PC-3 (cell line): ENCODE measurements around the gene KLHDC3. TPM values are rescaled to one million over a fixed set of nuclear protein-coding genes. Genes with fewer than 3 reads are reported as not detected.

Source experiments
- ATAC-seq: fragments of 200-7000 bp; cut with Tn5 transposase; 2 replicates; pipeline ENCODE4 v1.9.1; 2020; ENCODE audit warnings: mild to moderate bottlenecking, moderate library complexity
- BruUV-seq: library from RNA; stranded (reverse); fragments of 400-500 nt; replicated peaks from 2 replicates; lab custom pipeline; 2021; lab: Mats Ljungman, UMichigan
- CTCF ChIA-PET: fragments of 300-600 bp; sonication (Branson Sonifier 250); formaldehyde crosslinking; loops from one replicate; lab custom pipeline; 2022; ENCODE audit warnings: antibody characterized with exemption; lab: Charles Lee
- POLR2A ChIA-PET: fragments of 300-600 bp; sonication (Branson Sonifier 250); formaldehyde crosslinking; loops from one replicate; lab custom pipeline; 2022; ENCODE audit warnings: antibody characterized with exemption; ENCODE audit not compliant: unreplicated experiment; lab: Charles Lee
- DNase-seq: peaks from one replicate; pipeline ENCODE4 v3.0.0-alpha.2; 2015
- H2AFZ ChIP-seq: fragments of 300-600 bp; sonication (generic); 2 replicates; pipeline ENCODE4 v1.6.0; 2016; ENCODE audit warnings: antibody characterized with exemption, low read length
- H3F3A ChIP-seq: fragments of 300-600 bp; sonication (generic); one replicate; pipeline ENCODE4 v1.6.0; 2017; ENCODE audit warnings: antibody characterized with exemption, low read length, control low read depth, mild to moderate bottlenecking; ENCODE audit not compliant: unreplicated experiment
- H3K27ac ChIP-seq: fragments of 300-600 bp; sonication (generic); 2 replicates; pipeline ENCODE4 v1.5.1; 2016; ENCODE audit warnings: mild to moderate bottlenecking, low read length
- H3K27me3 ChIP-seq: fragments of 300-600 bp; sonication (generic); 2 replicates; pipeline ENCODE4 v1.6.1; 2016; ENCODE audit warnings: low read length, mixed read lengths
- H3K36me3 ChIP-seq: fragments of 300-600 bp; sonication (generic); 2 replicates; pipeline ENCODE4 v1.6.1; 2016; ENCODE audit warnings: low read depth, mixed run types, low read length, mixed read lengths
- H3K4me1 ChIP-seq: fragments of 300-600 bp; sonication (generic); 2 replicates; pipeline ENCODE4 v1.5.1; 2016; ENCODE audit warnings: low read length; ENCODE audit not compliant: insufficient read depth
- H3K4me2 ChIP-seq: fragments of 300-600 bp; sonication (generic); 2 replicates; pipeline ENCODE4 v1.6.0; 2016; ENCODE audit warnings: low read length
- H3K4me3 ChIP-seq: fragments of 300-600 bp; sonication (generic); 2 replicates; pipeline ENCODE4 v1.5.1; 2016; ENCODE audit warnings: mild to moderate bottlenecking, low read length, mixed read lengths
- H3K79me2 ChIP-seq: fragments of 300-600 bp; sonication (generic); 2 replicates; pipeline ENCODE4 v1.6.1; 2017; ENCODE audit warnings: low read length, mixed read lengths
- H3K9ac ChIP-seq: fragments of 300-600 bp; sonication (generic); 2 replicates; pipeline ENCODE4 v1.6.0; 2016; ENCODE audit warnings: mild to moderate bottlenecking, low read length
- H3K9me2 ChIP-seq: fragments of 300-600 bp; sonication (generic); replicated peaks from 2 replicates; pipeline ENCODE4 v1.6.1; 2016; ENCODE audit warnings: mixed run types, low read length, mixed read lengths
- H3K9me3 ChIP-seq: fragments of 300-600 bp; sonication (generic); 2 replicates; pipeline ENCODE4 v1.6.1; 2016; ENCODE audit warnings: low read length, mixed read lengths
- H4K20me1 ChIP-seq: fragments of 300-600 bp; sonication (generic); 2 replicates; pipeline ENCODE4 v1.6.1; 2016; ENCODE audit warnings: low read length, mixed read lengths
- CTCF ChIP-seq: fragments of 300-600 bp; sonication (generic); conservative IDR thresholded peaks from 2 replicates; pipeline ENCODE4 v1.5.1; 2017; ENCODE audit warnings: antibody characterized with exemption, low read depth, mild to moderate bottlenecking, low read length
- EZH2 ChIP-seq: fragments of 300-600 bp; sonication (generic); IDR thresholded peaks from one replicate; pipeline ENCODE4 v1.6.1; 2017; ENCODE audit warnings: antibody characterized with exemption, mild to moderate bottlenecking, low read length; ENCODE audit not compliant: unreplicated experiment
- EZH2phosphoT487 ChIP-seq: fragments of 300-600 bp; sonication (generic); IDR thresholded peaks from 2 replicates; pipeline ENCODE4 v1.6.1; 2018; ENCODE audit warnings: mild to moderate bottlenecking, antibody characterized with exemption, low read length, borderline replicate concordance
- intact Hi-C: fragments of 100-400 bp; cut with micrococcal nuclease; formaldehyde crosslinking; loops from 2 replicates; pipeline ENCODE4 v1.9.0; 2023
- total RNA-seq: library from RNA; depleted of rRNA; stranded (reverse); fragments of >200 nt; gene quantifications from 2 replicates; pipeline ENCODE4 v1.2.3, GENCODE V29; 2014

KLHDC3 gene
- total RNA-seq, 1 experiment from 2014 or later, result 76.0 TPM

- H3K4me1 ChIP-seq, result peaks cover 36% of the 10 kb centered on the region
- ChIA-PET CTCF (no interaction called here), POLR2A (no interaction called here)
- H3K36me3 ChIP-seq, result no peaks in the 10 kb centered on the region
- H2AFZ ChIP-seq, result no peak overlapping the region
- H3K9me3 ChIP-seq, result no peaks in the 10 kb centered on the region
- intact Hi-C loops, result loop anchor here (5.0 kb wide), 1 partner anchor 80 kb away; no protein-coding TSS in a partner anchor
- no peaks in the 10 kb centered on the region for H3K9me2 ChIP-seq
- no peak overlapping the region for H3K4me3 ChIP-seq
- TF ChIP-seq EZH2, result no peak
- TF ChIP-seq CTCF, result no peak
- no peak for TF ChIP-seq EZH2phosphoT487
- H4K20me1 ChIP-seq, result no peaks in the 10 kb centered on the region
- no peaks in the 10 kb centered on the region for H3F3A ChIP-seq
- peaks cover 49% of the 10 kb centered on the region for H3K79me2 ChIP-seq
- no peak for DNase-seq
- no peak overlapping the region for H3K9ac ChIP-seq
- ATAC-seq, result no peak
- no TSS peak for BruUV-seq
- no peak overlapping the region for H3K4me2 ChIP-seq
- no peaks in the 10 kb centered on the region for H3K27me3 ChIP-seq
- H3K27ac ChIP-seq, result no peak overlapping the region
These were observed 32.2 kb upstream of the KLHDC3 start for GRCh38 chr6:42981836-42982235.

- peak within 1 kb of the TSS; percentile 12; the same call in 1 of the 2 replicates for H3K27ac ChIP-seq
- DNase-seq (peak; percentile 99), ATAC-seq (peak; percentile 91)
- H2AFZ ChIP-seq, result peak within 1 kb of the TSS; percentile 88
- peak within 1 kb of the TSS; percentile 98 for H3K4me2 ChIP-seq
- POLR2A ChIA-PET, result interaction anchor here (0.6 to 1.1 kb wide), 9 partner anchors 12 to 359 kb away, joined by 3 to 9 read pairs (median 3); partner anchors contain the start of gene CNPY3
- no peaks in the 10 kb centered on the region for H3F3A ChIP-seq
- intact Hi-C loops, result loop anchor here (2.0 to 5.0 kb wide), 2 partner anchors 31 to 82 kb away; partner anchors contain the start of gene KLHDC3
- peak within 1 kb of the TSS; percentile 82 for H3K9ac ChIP-seq
- H3K27me3 ChIP-seq, result no peaks in the 10 kb centered on the region
- no peaks in the 10 kb centered on the region for H3K36me3 ChIP-seq
- peaks cover 32% of the 10 kb centered on the region for H3K4me1 ChIP-seq
- no peak for TF ChIP-seq EZH2phosphoT487
- no peak for TF ChIP-seq EZH2
- no peak for TF ChIP-seq CTCF
- H3K4me3 ChIP-seq, result peak within 1 kb of the TSS; percentile 82
- H3K9me3 ChIP-seq, result no peaks in the 10 kb centered on the region
- BruUV-seq, result no TSS peak
- H4K20me1 ChIP-seq, result no peaks in the 10 kb centered on the region
- CTCF ChIA-PET, result interaction anchor here (0.6 to 0.9 kb wide), 2 partner anchors 12 to 1664 kb away, joined by 3 to 5 read pairs; no protein-coding TSS in a partner anchor
- H3K9me2 ChIP-seq, result no peaks in the 10 kb centered on the region
- peaks cover 37% of the 10 kb centered on the region for H3K79me2 ChIP-seq
These were observed 29.8 kb upstream of the KLHDC3 start, which contains the start of gene PPP2R5D for GRCh38 chr6:42984001-42984923. TSS of gene PPP2R5D (plus strand) at chr6:42984570. CDS start at chr6:42984678, 108 bp downstream.
